K562 (cell line): Measurements from ENCODE around the gene IL17REL. TPM values are rescaled to one million over a fixed set of nuclear protein-coding genes. Genes with fewer than 3 reads are reported as not detected.

Experiments
- ATAC-seq: fragments of 200-7000 bp; cut with Tn5 transposase; 3 replicates; pipeline ENCODE4 v1.9.1; 2020; ENCODE audit warnings: moderate library complexity
- BruUV-seq: library from RNA; stranded (reverse); fragments of 400-500 nt; replicated peaks from 2 replicates; lab custom pipeline; 2021; lab: Mats Ljungman, UMichigan
- CTCF ChIA-PET: fragments of 300-600 bp; formaldehyde crosslinking; extraction: SDS; loops from one replicate; lab custom pipeline; 2021; ENCODE audit warnings: low intra/inter-chr PET ratio; lab: Yijun Ruan, JAX
- POLR2A ChIA-PET: fragments of 300-600, 350-650 bp; sonication (Branson Sonifier 250); formaldehyde crosslinking; extraction: SDS; loops from one replicate; lab custom pipeline; 2021; ENCODE audit warnings: antibody characterized with exemption, inconsistent platforms; lab: Yijun Ruan, JAX
- DNase-seq, 4 experiments: peaks; one replicate each; pipeline versions ENCODE4 v3.0.0 to v3.0.0-alpha.2; 2011 to 2018; ENCODE audit warnings: low spot score in 3 of 4, mixed read lengths in 3 of 4; ENCODE audit errors: extremely low read depth in 1 of 4
- FAIRE-seq: peaks from 2 replicates; lab custom pipeline; 2011; peaks lifted over from hg19 to GRCh38; lab: Jason Lieb, UNC
- H2AFZ ChIP-seq: 2 replicates; pipeline ENCODE4 v1.6.0; 2011; ENCODE audit warnings: low read depth, low read length, control low read depth, inconsistent platforms
- H3K27ac ChIP-seq: fragments of 200-600 bp; 3 replicates; pipeline ENCODE4 v1.8.0; 2011; ENCODE audit warnings: low read depth, mild to moderate bottlenecking, control low read depth, inconsistent platforms, low read length, moderate library complexity, mixed read lengths; ENCODE audit errors: extremely low read depth
- H3K27me3 ChIP-seq, 2 experiments: fragments of 300-600 bp in 1 of 2; 2 replicates in 1 of 2; 3 replicates in 1 of 2; pipeline versions ENCODE4 v1.6.0 to v1.8.0; 2011; ENCODE audit warnings: inconsistent platforms in 2 of 2, low read length in 2 of 2, mild to moderate bottlenecking in 1 of 2, mixed read lengths in 1 of 2, moderate library complexity in 1 of 2; ENCODE audit not compliant: control insufficient read depth in 2 of 2, insufficient read depth in 2 of 2
- H3K36me3 ChIP-seq: fragments of 300-600 bp; 3 replicates; pipeline ENCODE4 v1.8.0; 2011; ENCODE audit warnings: mild to moderate bottlenecking, low read length, inconsistent platforms; ENCODE audit not compliant: control insufficient read depth, insufficient read depth
- H3K4me1 ChIP-seq, 2 experiments: fragments of 200-600 bp in 1 of 2; replicated peaks in 1 of 2; 2 replicates in 1 of 2; 3 replicates in 1 of 2; pipeline versions ENCODE4 v1.5.1 to v1.8.0; 2011; ENCODE audit warnings: inconsistent platforms in 2 of 2, low read length in 2 of 2, mild to moderate bottlenecking in 1 of 2, mixed read lengths in 1 of 2, moderate library complexity in 1 of 2; ENCODE audit not compliant: control insufficient read depth in 2 of 2, insufficient read depth in 2 of 2
- H3K4me2 ChIP-seq: 2 replicates; pipeline ENCODE4 v1.6.1; 2011; ENCODE audit warnings: low read length, control low read depth, inconsistent platforms, mixed read lengths; ENCODE audit not compliant: insufficient read depth
- H3K4me3 ChIP-seq: fragments of 200-600 bp; sonication (generic), shearing (Covaris generic); 2 replicates; pipeline ENCODE4 v1.5.1; 2016; ENCODE audit warnings: control low read depth, inconsistent platforms
- H3K79me2 ChIP-seq: fragments of 200-600 bp; 3 replicates; pipeline ENCODE4 v1.8.0; 2011; ENCODE audit warnings: low read length, inconsistent platforms; ENCODE audit not compliant: control insufficient read depth, insufficient read depth
- H3K9ac ChIP-seq, 2 experiments: 2 replicates each; pipeline versions ENCODE4 v1.6.0 to v1.6.1; 2011; ENCODE audit warnings: low read depth in 2 of 2, low read length in 2 of 2, control low read depth in 1 of 2, inconsistent platforms in 1 of 2, mild to moderate bottlenecking in 1 of 2, mixed read lengths in 1 of 2; ENCODE audit not compliant: insufficient read depth in 1 of 2
- H3K9me1 ChIP-seq: one replicate; pipeline ENCODE4 v1.6.0; 2011; ENCODE audit warnings: inconsistent platforms, mild to moderate bottlenecking, low read length, moderate library complexity; ENCODE audit not compliant: control insufficient read depth, insufficient read depth
- H3K9me3 ChIP-seq: replicated peaks from 2 replicates; pipeline ENCODE4 v1.5.1; 2011; ENCODE audit warnings: low read depth, low read length, inconsistent platforms; ENCODE audit not compliant: control insufficient read depth, insufficient read depth
- H4K20me1 ChIP-seq: replicated peaks from 2 replicates; pipeline ENCODE4 v1.6.1; 2011; ENCODE audit warnings: low read length, inconsistent platforms, mixed read lengths; ENCODE audit not compliant: control insufficient read depth, insufficient read depth
- CUX1 ChIP-seq: fragments of 200-800 bp; sonication (Bioruptor generic); IDR thresholded peaks from 2 replicates; pipeline ENCODE4 v1.6.1; 2016; ENCODE audit warnings: missing genetic modification characterization, missing compliant biosample characterization
- GTF2F1 ChIP-seq: IDR thresholded peaks from 2 replicates; pipeline ENCODE4 v1.6.1; 2011; ENCODE audit warnings: low read depth, low read length, improper control_type of control experiment
- MNT ChIP-seq, 2 experiments: fragments of 450-650 bp; conservative IDR thresholded peaks; 2 replicates each; pipeline ENCODE4 v1.6.1; 2017; ENCODE audit warnings: mild to moderate bottlenecking in 2 of 2, moderate library complexity in 2 of 2
- NFIX ChIP-seq: fragments of 250-450 bp; sonication (Bioruptor Pico); IDR thresholded peaks from 2 replicates; pipeline ENCODE4 v1.4.0; 2020; ENCODE audit warnings: low read depth, mild to moderate bottlenecking, moderate library complexity
- NR0B1 ChIP-seq: fragments of 450-650 bp; IDR thresholded peaks from one replicate; pipeline ENCODE4 v1.6.1; 2018; ENCODE audit warnings: mild to moderate bottlenecking, moderate library complexity; ENCODE audit not compliant: partially characterized antibody
- RBFOX2 ChIP-seq: fragments of 200-400 bp; formaldehyde crosslinking; IDR thresholded peaks from 2 replicates; pipeline ENCODE4 v1.6.1; 2017; ENCODE audit warnings: low read depth, mild to moderate bottlenecking, low read length, moderate library complexity
- TCFL5 ChIP-seq: fragments of 250-450 bp; sonication (Bioruptor Pico); conservative IDR thresholded peaks from 2 replicates; pipeline ENCODE4 v1.6.1; 2021; ENCODE audit warnings: mild to moderate bottlenecking, moderate library complexity, matching md5 sums
- USF1 ChIP-seq: sonication (generic); formaldehyde crosslinking; IDR thresholded peaks from 2 replicates; pipeline ENCODE4 v1.9.0; 2022; ENCODE audit warnings: mild to moderate bottlenecking, missing genetic modification reagents
- ZBTB7A ChIP-seq: IDR thresholded peaks from 2 replicates; pipeline ENCODE4 v1.6.1; 2011; ENCODE audit warnings: low read depth, mild to moderate bottlenecking, low read length, moderate library complexity, borderline replicate concordance; ENCODE audit not compliant: control insufficient read depth
- ZNF124 ChIP-seq: sonication (generic); formaldehyde crosslinking; IDR thresholded peaks from 2 replicates; pipeline ENCODE4 v1.8.1; 2022; ENCODE audit warnings: missing genetic modification reagents
- ZNF354B ChIP-seq: fragments of 250-450 bp; sonication (Bioruptor Pico); IDR thresholded peaks from 2 replicates; pipeline ENCODE4 v1.4.0; 2020
- WGBS: fragments of 100-300 bp; shearing (Covaris generic); methylation state at CpG from one replicate; pipeline ENCODE4 v1.1.6; 2016; ENCODE audit warnings: low coverage, mixed read lengths; ENCODE audit not compliant: insufficient coverage; ENCODE audit errors: missing lambda C conversion rate; 5-methylcytosine and 5-hydroxymethylcytosine counted together
- in situ Hi-C: fragments of 300-500 bp; cut with MboI; formaldehyde crosslinking; loops from 4 replicates; pipeline ENCODE4 v1.15.0; 2018; ENCODE audit warnings: inconsistent platforms, mixed read lengths
- intact Hi-C: fragments of 100-400 bp; cut with micrococcal nuclease; formaldehyde crosslinking; loops from 2 replicates; pipeline ENCODE4 v1.14.2; 2022
- polyA plus RNA-seq, 8 experiments: library from polyadenylated mRNA; depleted of rRNA in 4 of 8; stranded (reverse) in 5 of 8; unstranded in 3 of 8; fragments of >200 nt; fragmentation: Nextera tagmentation in 2 of 8; fragmentation: Illumina TruSeq in 1 of 8; extraction: Ambion mirVana in 2 of 8; extraction: Trizol in 1 of 8; gene quantifications; 2 replicates each; pipeline versions ENCODE4 v1.2.1 to v1.2.3, GENCODE V29; 2011 to 2014; ENCODE audit warnings: inconsistent platforms in 1 of 8, missing spikeins in 1 of 8
- total RNA-seq, 7 experiments: library from RNA; depleted of rRNA in 6 of 7; stranded (reverse); fragments of >200 nt in 6 of 7; fragmentation: Illumina TruSeq in 2 of 7; extraction: Trizol in 2 of 7; gene quantifications; 2 replicates each; pipeline versions ENCODE4 v1.2.1 to v1.2.3, GENCODE V29; 2011 to 2021; ENCODE audit warnings: low replicate concordance in 1 of 7

IL17REL gene
- total and polyA plus RNA-seq, 9 of the 15 experiments (the other 6 are each of a cell fraction or from before 2014, with no cell fraction given), result 0.05 to 0.42 (median 0.11) TPM; not detected in 4

GRCh38 chr22:49962012-49962750, 50.4 kb downstream of the IL17REL start:
- Histone ChIP-seq H3K9ac (peak overlapping the region; percentile 77 to 97; a peak in 3 of 4 replicates), H3K9me1 (no peaks in the 10 kb centered on the region), H3K27ac (peak overlapping the region; percentile 94), H3K36me3 (peaks cover 34% of the 10 kb centered on the region; the same call in 1 of the 3 replicates), H3K9me3 (no peaks in the 10 kb centered on the region), H2AFZ (no peak overlapping the region), H3K79me2 (peaks cover 43% of the 10 kb centered on the region), H3K4me1 (peaks cover 31 to 89% of the 10 kb centered on the region in 2 experiments), H3K27me3 (no peaks in the 10 kb centered on the region), H3K4me3 (peak overlapping the region; percentile 76), H3K4me2 (peak overlapping the region; percentile 83), H4K20me1 (peaks cover 15% of the 10 kb centered on the region)
- FAIRE-seq (peak; percentile 78), ATAC-seq (peak; percentile 46), DNase-seq (peak; percentile 64 to 91 (median 74))
- WGBS, result under 1% methylated on average over 15 of the region's 70 CpGs
- ChIA-PET POLR2A (interaction anchor here (0.7 to 2.9 kb wide), 5 partner anchors 9 to 45 kb away, joined by 3 to 10 read pairs (median 4); no protein-coding TSS in a partner anchor), CTCF (no interaction called here)
- BruUV-seq, result no TSS peak
- intact Hi-C loops, result no loop called here
- in situ Hi-C loops, result no loop called here
- TF ChIP-seq CUX1 (CRISPR knock-in tag) (no peak), TCFL5 (no peak), MNT (conservative IDR thresholded peaks at IDR 0.05) (peak in 1 of 2 experiments; percentile 70; a peak in 2 of 4 replicates), NFIX (CRISPR knock-in tag) (no peak), ZBTB7A (peak; percentile 24; the same call in 1 of the 2 replicates), NR0B1 (no peak), ZNF354B (CRISPR knock-in tag) (no peak), RBFOX2 (peak; percentile 4; the same call in 1 of the 2 replicates), USF1 (CRISPR knock-in tag) (peak; percentile 57), ZNF124 (CRISPR knock-in tag) (no peak), GTF2F1 (no peak)
